HEK293 (cell line): ENCODE results near the gene TARS3.
A peak's percentile ranks its signal among the peaks of the same experiment; 100 is the strongest.
"Not testable (repeated sequence)": the region's sequence is repeated elsewhere in the genome, so short reads cannot be mapped to it uniquely, and the experiment has no call there.

Source experiments
- CTCF ChIA-PET: fragments of 350-600 bp; formaldehyde crosslinking; extraction: SDS; loops from one replicate; lab custom pipeline; 2021; ENCODE audit warnings: antibody characterized with exemption; lab: Yijun Ruan, JAX
- POLR2A ChIA-PET: fragments of 300-600 bp; formaldehyde crosslinking; extraction: SDS; loops from one replicate; lab custom pipeline; 2020; ENCODE audit warnings: antibody characterized with exemption, inconsistent platforms; lab: Yijun Ruan, JAX
- H3K27ac ChIP-seq: fragments of 200-500 bp; sonication (Bioruptor generic); 2 replicates; pipeline ENCODE4 v1.5.1; 2014; ENCODE audit warnings: low read depth, low read length, control low read depth, inconsistent platforms; ENCODE audit errors: extremely low read depth
- H3K36me3 ChIP-seq, 2 experiments: fragments of 200-500 bp in 1 of 2; sonication (Bioruptor generic) in 1 of 2; 1 replicate in 1 of 2; 2 replicates in 1 of 2; pipeline ENCODE4 v1.5.1; 2014 to 2017; ENCODE audit warnings: inconsistent platforms in 2 of 2, low read length in 2 of 2; ENCODE audit not compliant: control insufficient read depth in 2 of 2, insufficient read depth in 1 of 2
- H3K4me1 ChIP-seq: fragments of 200-500 bp; sonication (Bioruptor generic); 2 replicates; pipeline ENCODE4 v1.5.1; 2014; ENCODE audit warnings: mild to moderate bottlenecking, low read length, inconsistent platforms; ENCODE audit not compliant: control insufficient read depth, insufficient read depth
- H3K4me3 ChIP-seq: 2 replicates; pipeline ENCODE4 v1.5.1; 2011; ENCODE audit warnings: low read depth, mild to moderate bottlenecking, control low read depth, low read length, moderate library complexity
- H3K9me3 ChIP-seq: fragments of 200-500 bp; sonication (Bioruptor generic); 2 replicates; pipeline ENCODE4 v1.5.1; 2014; ENCODE audit warnings: low read depth, low read length, inconsistent platforms; ENCODE audit not compliant: control insufficient read depth, insufficient read depth
- HOXD13 ChIP-seq: sonication (generic); formaldehyde crosslinking; IDR thresholded peaks from 2 replicates; pipeline ENCODE4 v1.8.0; 2022; ENCODE audit warnings: missing genetic modification reagents, borderline replicate concordance
- SALL2 ChIP-seq: fragments of 450-650 bp; formaldehyde crosslinking; IDR thresholded peaks from 2 replicates; pipeline ENCODE4 v1.5.0; 2017; ENCODE audit warnings: missing biosample characterization, mild to moderate bottlenecking, missing genetic modification characterization, borderline replicate concordance
- SETDB1 ChIP-seq: IDR thresholded peaks from one replicate; pipeline ENCODE4 v1.6.1; 2017; ENCODE audit warnings: mild to moderate bottlenecking, low read length, moderate library complexity, mixed read lengths; ENCODE audit not compliant: insufficient read length
- TSHZ1 ChIP-seq: fragments of 450-650 bp; formaldehyde crosslinking; IDR thresholded peaks from 2 replicates; pipeline ENCODE4 v1.5.1; 2016; ENCODE audit warnings: missing biosample characterization, missing genetic modification characterization, borderline replicate concordance
- ZBTB44 ChIP-seq: fragments of 450-650 bp; IDR thresholded peaks from 2 replicates; pipeline ENCODE4 v1.5.1; 2018; ENCODE audit warnings: missing biosample characterization, mild to moderate bottlenecking, missing genetic modification characterization
- ZBTB6 ChIP-seq: fragments of 450-650 bp; formaldehyde crosslinking; IDR thresholded peaks from 2 replicates; pipeline ENCODE4 v1.5.1; 2017; ENCODE audit warnings: missing biosample characterization, missing genetic modification characterization
- ZBTB8A ChIP-seq: fragments of 450-650 bp; formaldehyde crosslinking; IDR thresholded peaks from 2 replicates; pipeline ENCODE4 v1.5.1; 2016; ENCODE audit warnings: missing biosample characterization, missing genetic modification characterization
- ZNF112 ChIP-seq: fragments of 450-650 bp; formaldehyde crosslinking; IDR thresholded peaks from 2 replicates; pipeline ENCODE4 v1.5.0; 2017; ENCODE audit warnings: missing biosample characterization, missing genetic modification characterization
- ZNF18 ChIP-seq: fragments of 450-650 bp; formaldehyde crosslinking; IDR thresholded peaks from 2 replicates; pipeline ENCODE4 v1.5.1; 2016; ENCODE audit warnings: missing biosample characterization, missing genetic modification characterization
- ZNF26 ChIP-seq: fragments of 450-650 bp; formaldehyde crosslinking; IDR thresholded peaks from 2 replicates; pipeline ENCODE4 v1.5.1; 2016; ENCODE audit warnings: missing biosample characterization, missing genetic modification characterization
- ZNF510 ChIP-seq: fragments of 450-650 bp; formaldehyde crosslinking; IDR thresholded peaks from 2 replicates; pipeline ENCODE4 v1.5.1; 2018; ENCODE audit warnings: mild to moderate bottlenecking, missing genetic modification characterization, missing biosample characterization; ENCODE audit not compliant: insufficient replicate concordance
- ZNF544 ChIP-seq: fragments of 450-650 bp; formaldehyde crosslinking; IDR thresholded peaks from 2 replicates; pipeline ENCODE4 v1.5.0; 2017; ENCODE audit warnings: missing biosample characterization, missing genetic modification characterization
- ZNF600 ChIP-seq: fragments of 450-650 bp; formaldehyde crosslinking; IDR thresholded peaks from 2 replicates; pipeline ENCODE4 v1.5.1; 2016; ENCODE audit warnings: missing biosample characterization, missing genetic modification characterization
- ZNF664 ChIP-seq: fragments of 450-650 bp; formaldehyde crosslinking; IDR thresholded peaks from 2 replicates; pipeline ENCODE4 v1.5.1; 2016; ENCODE audit warnings: missing biosample characterization, missing genetic modification characterization

The TARS3 gene

GRCh38 chr15:101657968-101658784 is 66.1 kb downstream of the TARS3 start (continued):
- peak; percentile 44; the same call in 1 of the 2 replicates for TF ChIP-seq ZBTB8A (tag by site-specific recombination)
- TF ChIP-seq ZNF600 (tag by site-specific recombination), result peak; percentile 13; the same call in 1 of the 2 replicates
- TF ChIP-seq ZNF544 (tag by site-specific recombination), result no peak
- no peak for TF ChIP-seq SETDB1
- TF ChIP-seq ZBTB44 (tag by site-specific recombination), result peak; percentile 98
- peak; percentile 64 for TF ChIP-seq ZNF18 (tag by site-specific recombination)

GRCh38 chr15:101657171-101657570 is 67.1 kb downstream of the TARS3 start:
- CTCF ChIA-PET, result interaction anchor here (2.3 kb wide), 1 partner anchor 16 kb away, joined by 20 read pairs; no protein-coding TSS in a partner anchor
- H3K4me3 ChIP-seq, result no peak overlapping the region
- H3K36me3 ChIP-seq, result peaks cover 5 to 17% of the 10 kb centered on the region in 2 experiments; a peak in 2 of 3 replicates

GRCh38 chr15:101654624-101655337 is 69.5 kb downstream of the TARS3 start:
- not testable (repeated sequence) for H3K4me3 ChIP-seq, H3K9me3 ChIP-seq, H3K27ac ChIP-seq
- POLR2A ChIA-PET, result interaction anchor here (0.6 to 2.3 kb wide), 2 partner anchors 62 to 69 kb away, joined by 6 to 8 read pairs; partner anchors contain the start of gene TARS3
- CTCF ChIA-PET, result interaction anchor here (0.6 to 2.9 kb wide), 16 partner anchors 8 to 366 kb away, joined by 3 to 13 read pairs (median 4); no protein-coding TSS in a partner anchor
- H3K4me1 ChIP-seq, result peaks cover 29% of the 10 kb centered on the region
- peak; percentile 93 for TF ChIP-seq ZNF664 (tag by site-specific recombination)
- TF ChIP-seq, all 188 proteins: peak for 1; not testable (repeated sequence) for 187
- H3K36me3 ChIP-seq, result peaks cover 6 to 15% of the 10 kb centered on the region in 2 experiments; a peak in 2 of 3 replicates

More at GRCh38 chr15:101657171-101657570, 67.1 kb downstream of the TARS3 start:
- no peak overlapping the region for H3K27ac ChIP-seq
- H3K9me3 ChIP-seq, result no peaks in the 10 kb centered on the region
- H3K4me1 ChIP-seq, result peaks cover 14% of the 10 kb centered on the region
- POLR2A ChIA-PET, result no interaction called here
- TF ChIP-seq ZNF112 (tag by site-specific recombination), result no peak

- Histone ChIP-seq H3K36me3 (peaks cover 12 to 21% of the 10 kb centered on the region in 2 experiments; a peak in 2 of 3 replicates), H3K4me3 (no peak overlapping the region)
- TF ChIP-seq ZNF26 (tag by site-specific recombination), result no peak
- TF ChIP-seq SALL2, result no peak
- TF ChIP-seq TSHZ1, result no peak
- no peak for TF ChIP-seq HOXD13
- no peak for TF ChIP-seq ZBTB6
- no peak for TF ChIP-seq ZNF510 (tag by site-specific recombination)
- TF ChIP-seq, all 188 proteins: peak for 0
- no peak overlapping the region for H3K27ac ChIP-seq
- no peaks in the 10 kb centered on the region for H3K9me3 ChIP-seq
- ChIA-PET CTCF (interaction anchor here (0.6 to 2.9 kb wide), 14 partner anchors 9 to 365 kb away, joined by 3 to 13 read pairs (median 4); no protein-coding TSS in a partner anchor), POLR2A (interaction anchor here (2.3 kb wide), 1 partner anchor 69 kb away, joined by 8 read pairs; the partner anchor contains the start of gene TARS3)
- H3K4me1 ChIP-seq, result peaks cover 32% of the 10 kb centered on the region
Observed at GRCh38 chr15:101654171-101654570, 70.1 kb downstream of the TARS3 start.
